GM19438 (cell line): ENCODE data around the gene TCAF2.
A peak's percentile ranks its signal among the peaks of the same experiment; 100 is the strongest.
"Not testable (repeated sequence)": the region's sequence is repeated elsewhere in the genome, so short reads cannot be mapped to it uniquely, and the experiment has no call there.

Experiments used
- ATAC-seq: cut with Tn5 transposase; IDR thresholded peaks from one replicate; pipeline ENCODE4 v1.9.1; 2021; ENCODE audit warnings: low read depth; ENCODE audit not compliant: unreplicated experiment

TCAF2 gene

DNA sequence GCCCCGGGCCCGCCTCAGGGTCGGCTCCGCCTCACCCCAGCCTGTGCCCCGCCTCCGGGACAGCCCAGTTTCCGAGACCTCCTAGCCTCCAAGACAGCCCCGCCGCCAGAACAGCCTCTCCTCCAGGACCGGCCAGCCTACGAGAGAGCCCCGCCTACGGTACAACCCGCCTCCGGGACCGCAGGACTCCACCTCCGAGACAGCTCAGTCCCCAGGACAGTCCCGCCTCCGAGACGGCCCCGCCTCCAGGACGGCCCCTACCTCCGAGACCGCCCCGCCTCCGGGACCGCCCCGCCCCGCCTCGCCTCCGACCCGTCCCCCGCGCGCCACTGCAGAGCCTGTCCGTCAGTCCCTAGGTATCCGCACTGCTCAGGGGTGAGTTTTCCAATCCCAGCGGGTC lies at the start of gene TCAF2:
TSS of gene TCAF2 (plus strand) at position 329 of the 400 bp plus-strand sequence.
- ATAC-seq, result peak; percentile 84

DNA sequence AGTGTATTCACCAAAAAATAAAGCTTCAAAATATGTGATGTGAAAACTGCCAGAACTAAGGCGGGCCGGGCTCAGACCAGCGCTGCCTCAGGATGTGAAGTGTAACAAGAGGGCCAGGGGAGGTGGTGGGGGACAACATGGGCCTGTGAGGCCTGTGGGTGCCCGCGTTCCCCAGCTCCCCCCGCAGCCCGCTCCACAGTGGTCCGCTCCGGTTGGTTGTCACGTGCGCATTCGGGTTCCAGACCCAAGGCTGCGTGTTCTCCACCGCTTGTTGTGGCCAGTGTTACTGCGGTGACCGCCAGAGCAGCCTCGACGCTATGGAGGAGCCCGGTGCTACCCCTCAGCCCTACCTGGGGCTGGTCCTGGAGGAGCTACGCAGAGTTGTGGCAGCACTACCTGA lies 49.3 kb upstream of the TCAF2 start, which contains the start of gene CTAGE15:
TSS of gene CTAGE15 (plus strand) at position 301 of the 400 bp plus-strand sequence. CDS start at position 318, 17 bp downstream.
- ATAC-seq, result not testable (repeated sequence)

DNA sequence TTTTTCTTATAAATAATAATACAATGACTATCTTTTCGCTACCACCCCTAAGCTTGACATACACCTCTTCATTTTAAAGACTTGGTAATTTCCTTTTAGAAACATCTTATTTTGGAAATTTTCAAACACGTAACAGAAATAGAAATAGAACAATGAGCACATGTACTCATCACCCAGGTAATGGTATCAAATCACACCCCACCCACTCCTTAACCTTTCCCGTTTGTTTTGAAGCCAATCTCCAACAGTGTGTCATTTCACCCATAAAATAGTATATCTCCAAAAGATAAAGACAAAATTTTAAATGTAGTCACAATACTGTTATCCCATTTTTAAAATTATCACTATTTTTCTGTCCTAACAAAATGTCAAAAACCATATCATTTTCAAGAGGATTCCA lies 32.6 kb upstream of the TCAF2 start:
- ATAC-seq, result not testable (repeated sequence)

DNA sequence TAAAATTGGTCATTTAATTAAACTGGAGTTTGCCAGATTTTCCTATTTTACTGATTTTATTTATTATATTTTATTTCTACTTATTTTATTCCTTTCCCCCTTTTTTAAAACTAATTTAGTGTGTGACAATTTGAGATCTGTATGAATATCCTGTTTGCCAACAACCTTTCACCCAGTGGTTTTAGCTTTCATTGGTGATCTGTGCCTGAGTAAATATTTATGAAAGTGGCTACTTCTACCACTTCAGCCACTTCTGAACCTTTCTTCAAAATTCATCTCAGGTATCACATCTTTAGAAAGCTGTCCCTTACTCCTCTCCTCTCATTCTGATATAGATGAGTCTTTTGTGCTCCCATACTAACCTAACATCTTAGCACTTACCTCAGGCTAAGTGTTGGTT lies 30.9 kb upstream of the TCAF2 start:
- not testable (repeated sequence) for ATAC-seq

GRCh38 chr7:143598086-143598485 lies 22.7 kb upstream of the TCAF2 start:
- not testable (repeated sequence) for ATAC-seq

- not testable (repeated sequence) for ATAC-seq
These were observed 17.2 kb upstream of the TCAF2 start for GRCh38 chr7:143603549-143603948.

DNA sequence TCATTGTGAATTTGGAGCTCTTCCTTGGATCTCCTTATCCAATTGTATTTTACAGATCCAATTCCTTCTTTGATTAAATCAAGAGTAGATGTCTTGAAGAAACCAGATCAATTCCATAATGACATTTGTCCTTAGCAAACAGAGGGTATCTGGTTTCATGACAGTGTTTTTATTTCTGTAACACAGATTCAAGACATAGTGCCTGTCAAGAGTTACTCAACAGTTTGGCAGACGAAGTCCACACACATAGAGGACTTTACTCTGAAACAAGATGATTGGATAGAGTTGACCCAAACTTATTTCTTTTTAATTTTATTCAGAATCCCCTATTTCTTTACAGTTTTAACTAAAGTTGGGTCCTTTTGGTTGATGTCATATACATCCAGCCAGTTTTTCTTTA lies 14.7 kb upstream of the TCAF2 start:
- ATAC-seq, result not testable (repeated sequence)

- ATAC-seq, result not testable (repeated sequence)
These were observed 5.2 kb upstream of the TCAF2 start for GRCh38 chr7:143615545-143615944.

- ATAC-seq, result not testable (repeated sequence)
These were observed 3.6 kb upstream of the TCAF2 start for GRCh38 chr7:143617204-143617603.

DNA sequence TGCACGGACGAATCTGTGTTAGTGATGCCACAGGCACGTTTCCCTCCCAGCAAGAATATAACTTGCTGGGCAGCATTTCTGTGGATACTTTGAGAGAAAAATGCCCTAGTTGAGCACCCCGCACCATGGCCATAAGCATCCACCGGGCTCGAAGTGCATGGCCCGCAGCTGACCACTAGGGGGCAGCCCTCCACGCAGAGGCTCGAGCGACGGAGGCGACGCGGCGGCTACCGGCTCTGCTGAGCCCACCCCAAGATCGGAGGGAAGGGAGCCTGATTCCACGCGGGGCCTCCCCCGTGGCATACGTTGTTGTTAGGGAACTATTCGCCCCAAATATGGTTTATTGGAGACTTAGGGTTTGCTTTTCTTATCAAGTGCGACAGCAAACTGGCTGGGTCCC lies 716 bp upstream of the TCAF2 start:
- ATAC-seq, result peak; percentile 14

- ATAC-seq, result peak; percentile 36
These were observed 401 bp downstream of the TCAF2 start for GRCh38 chr7:143621175-143621574.

DNA sequence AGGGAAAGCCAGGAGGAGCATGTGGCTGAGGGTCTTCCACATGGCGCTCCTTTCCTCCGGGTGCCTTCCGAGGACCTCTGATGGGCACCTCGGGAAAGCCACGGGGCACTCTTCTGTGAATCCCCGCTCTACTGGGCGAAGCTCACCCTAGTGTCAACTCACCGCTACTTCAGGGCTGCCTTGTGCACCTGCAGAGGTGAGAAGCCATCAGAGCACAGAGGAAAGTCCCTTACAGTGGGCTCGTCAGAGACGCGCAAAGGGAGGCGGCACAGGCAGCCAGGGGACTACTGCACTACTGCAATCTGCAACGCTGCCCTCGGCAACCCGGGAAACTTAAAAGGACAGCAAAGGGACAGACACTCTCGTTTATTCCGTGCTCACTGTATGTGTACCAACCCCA lies 1.4 kb downstream of the TCAF2 start:
- ATAC-seq, result peak; percentile 17

- ATAC-seq, result not testable (repeated sequence)
These were observed 9.9 kb downstream of the TCAF2 start for GRCh38 chr7:143630653-143631052.

GRCh38 chr7:143632506-143632905 lies 11.7 kb downstream of the TCAF2 start:
- not testable (repeated sequence) for ATAC-seq

GRCh38 chr7:143633013-143633618 lies 12.3 kb downstream of the TCAF2 start:
- ATAC-seq, result not testable (repeated sequence)

DNA sequence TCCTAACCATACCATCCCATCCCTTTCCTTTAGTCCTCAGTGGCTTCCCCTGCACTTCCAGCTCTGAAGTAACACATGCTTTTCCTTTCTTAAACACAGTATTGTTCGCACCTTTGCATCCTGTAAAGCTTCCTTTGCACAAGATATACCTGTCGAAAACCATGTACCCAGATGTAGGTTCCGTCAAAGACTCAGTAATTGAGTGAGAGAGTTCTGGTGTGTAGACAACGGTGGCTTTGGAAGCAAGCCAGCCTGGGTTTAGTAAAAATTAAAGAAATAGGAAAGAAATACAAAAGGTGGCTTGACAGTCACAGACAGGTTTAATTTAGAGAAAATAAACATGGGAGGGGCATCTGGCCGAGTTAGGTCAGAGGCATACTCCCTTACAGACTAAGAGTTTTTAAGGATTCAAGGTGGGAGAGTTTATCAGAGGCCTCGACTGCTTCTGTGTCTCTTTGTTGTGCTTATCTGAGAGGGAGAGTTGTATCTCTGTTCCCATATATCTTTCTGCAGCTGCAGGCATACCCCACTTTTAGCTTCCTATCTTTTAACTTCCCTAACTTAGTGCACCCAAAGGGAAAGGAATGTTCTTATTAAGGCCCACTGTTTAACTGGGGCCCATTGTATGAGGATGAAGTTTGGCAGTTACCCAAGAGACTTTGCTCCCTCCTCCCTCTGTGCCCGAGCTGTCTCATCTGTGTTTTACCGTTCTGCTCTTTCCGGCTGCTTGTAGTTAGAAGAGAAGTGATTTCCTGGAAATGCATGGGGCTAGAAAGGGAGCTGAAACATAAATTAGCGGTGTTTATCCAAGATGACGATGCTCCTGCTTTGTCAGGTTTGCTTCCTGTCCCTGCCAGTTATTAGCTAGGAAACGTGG lies 14.8 kb downstream of the TCAF2 start:
- ATAC-seq, result not testable (repeated sequence)

GRCh38 chr7:143639372-143639771 lies 18.6 kb downstream of the TCAF2 start:
- ATAC-seq, result not testable (repeated sequence)

GRCh38 chr7:143640528-143641189 lies 19.9 kb downstream of the TCAF2 start:
- not testable (repeated sequence) for ATAC-seq

DNA sequence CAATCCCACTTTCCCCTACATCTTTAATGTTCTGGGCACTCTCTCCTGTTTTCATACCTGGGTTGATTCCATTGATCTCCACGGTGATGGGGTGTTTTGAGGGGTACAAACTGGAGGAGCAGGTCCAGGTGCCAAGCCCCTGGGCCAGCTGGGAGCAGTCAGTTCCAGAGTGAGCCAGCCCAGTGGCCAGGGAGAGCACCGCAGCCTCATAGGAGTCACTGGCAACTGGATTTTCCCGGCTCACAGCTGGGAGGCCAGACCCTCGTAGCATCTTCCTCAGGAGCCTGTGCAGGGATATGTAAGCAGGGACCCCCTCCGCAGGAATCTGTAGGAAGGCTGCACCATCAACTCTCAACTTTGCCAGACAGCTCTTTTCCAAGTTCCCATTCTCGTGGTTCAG lies 25.8 kb downstream of the TCAF2 start:
- ATAC-seq, result not testable (repeated sequence)

- ATAC-seq, result not testable (repeated sequence)
These were observed 29.1 kb downstream of the TCAF2 start for GRCh38 chr7:143649902-143650301.

GRCh38 chr7:143650447-143650846 lies 29.7 kb downstream of the TCAF2 start:
- ATAC-seq, result not testable (repeated sequence)
